DOHH2 (cell line): Measurements from ENCODE around the gene CPT1A.

Experiments
- H3F3A ChIP-seq: fragments of 200-600 bp; sonication (generic), shearing (Covaris generic); 2 replicates; pipeline ENCODE4 v1.6.0; 2016; ENCODE audit warnings: antibody characterized with exemption, mild to moderate bottlenecking; ENCODE audit not compliant: control insufficient read depth, insufficient read depth
- H3K27ac ChIP-seq: fragments of 200-600 bp; sonication (generic); 2 replicates; pipeline ENCODE4 v1.5.1; 2014; ENCODE audit warnings: low read depth, mild to moderate bottlenecking, low read length, moderate library complexity
- H3K27me3 ChIP-seq: fragments of 200-600 bp; sonication (generic); 2 replicates; pipeline ENCODE4 v1.6.1; 2014; ENCODE audit warnings: mild to moderate bottlenecking, low read length, mixed read lengths; ENCODE audit not compliant: control insufficient read depth
- H3K36me3 ChIP-seq: fragments of 200-600 bp; sonication (generic); 2 replicates; pipeline ENCODE4 v1.6.1; 2014; ENCODE audit warnings: mild to moderate bottlenecking, low read length, moderate library complexity, mixed read lengths; ENCODE audit not compliant: control insufficient read depth
- H3K4me1 ChIP-seq: fragments of 200-600 bp; sonication (generic); 2 replicates; pipeline ENCODE4 v1.6.1; 2014; ENCODE audit warnings: mild to moderate bottlenecking, low read length, mixed read lengths; ENCODE audit not compliant: control insufficient read depth
- H3K4me2 ChIP-seq: fragments of 200-600 bp; sonication (generic); 2 replicates; pipeline ENCODE4 v1.6.0; 2014; ENCODE audit warnings: mild to moderate bottlenecking, low read length, moderate library complexity
- H3K4me3 ChIP-seq: fragments of 200-600 bp; sonication (generic); 2 replicates; pipeline ENCODE4 v1.5.1; 2014; ENCODE audit warnings: mild to moderate bottlenecking, low read length, mixed read lengths
- H3K79me2 ChIP-seq: fragments of 200-600 bp; sonication (generic); 2 replicates; pipeline ENCODE4 v1.6.1; 2014; ENCODE audit warnings: mild to moderate bottlenecking, low read length, mixed read lengths; ENCODE audit not compliant: control insufficient read depth
- H3K9me2 ChIP-seq: fragments of 200-600 bp; sonication (generic); replicated peaks from 2 replicates; pipeline ENCODE4 v1.6.1; 2014; ENCODE audit warnings: mild to moderate bottlenecking, low read length, mixed read lengths; ENCODE audit not compliant: control insufficient read depth
- H3K9me3 ChIP-seq: fragments of 200-600 bp; sonication (generic); 2 replicates; pipeline ENCODE4 v1.6.1; 2014; ENCODE audit warnings: antibody characterized with exemption, low read length, mixed read lengths; ENCODE audit not compliant: control insufficient read depth, insufficient read depth
- H4K20me1 ChIP-seq: fragments of 200-600 bp; sonication (generic); 2 replicates; pipeline ENCODE4 v1.6.0; 2014; ENCODE audit warnings: low read depth, mild to moderate bottlenecking, antibody characterized with exemption, low read length, moderate library complexity; ENCODE audit not compliant: control insufficient read depth, insufficient read depth
- CTCF ChIP-seq: fragments of 200-600 bp; sonication (generic); IDR thresholded peaks from one replicate; pipeline ENCODE4 v1.5.1; 2014; ENCODE audit warnings: antibody characterized with exemption, mild to moderate bottlenecking, low read depth, low read length; ENCODE audit not compliant: poor library complexity, severe bottlenecking
- EZH2phosphoT487 ChIP-seq: fragments of 200-600 bp; sonication (generic); IDR thresholded peaks from 2 replicates; pipeline ENCODE4 v1.6.1; 2017; ENCODE audit warnings: borderline replicate concordance, mild to moderate bottlenecking, antibody characterized with exemption, low read length, moderate library complexity, mixed read lengths

The CPT1A gene

GRCh38 chr11:68798221-68798813 is 43.4 kb downstream of the CPT1A start:
- H3K9me3 ChIP-seq = no peaks in the 10 kb centered on the region
- no peaks in the 10 kb centered on the region for H3K79me2 ChIP-seq
- no peaks in the 10 kb centered on the region for H3F3A ChIP-seq
- H3K27ac ChIP-seq = no peak overlapping the region
- no peak overlapping the region for H3K4me2 ChIP-seq
- H3K4me1 ChIP-seq = no peaks in the 10 kb centered on the region
- H3K4me3 ChIP-seq = no peak overlapping the region
- H4K20me1 ChIP-seq = no peaks in the 10 kb centered on the region
- TF ChIP-seq EZH2phosphoT487 = no peak
- peak; percentile 89 for TF ChIP-seq CTCF
- no peaks in the 10 kb centered on the region for H3K9me2 ChIP-seq
- H3K36me3 ChIP-seq = no peaks in the 10 kb centered on the region
- no peaks in the 10 kb centered on the region for H3K27me3 ChIP-seq

- no peaks in the 10 kb centered on the region for H3K36me3 ChIP-seq
- H3K27me3 ChIP-seq = no peaks in the 10 kb centered on the region
- no peak overlapping the region for H3K4me3 ChIP-seq
- H3K79me2 ChIP-seq = no peaks in the 10 kb centered on the region
- no peak overlapping the region for H3K27ac ChIP-seq
- no peak for TF ChIP-seq CTCF
- no peak for TF ChIP-seq EZH2phosphoT487
- no peaks in the 10 kb centered on the region for H3K4me1 ChIP-seq
- H4K20me1 ChIP-seq = no peaks in the 10 kb centered on the region
- H3K9me2 ChIP-seq = no peaks in the 10 kb centered on the region
- no peaks in the 10 kb centered on the region for H3K9me3 ChIP-seq
- H3K4me2 ChIP-seq = no peak overlapping the region
- no peaks in the 10 kb centered on the region for H3F3A ChIP-seq
Observed at GRCh38 chr11:68796801-68797200, 44.9 kb downstream of the CPT1A start.

GRCh38 chr11:68792400-68792966 is 49.2 kb downstream of the CPT1A start:
- TF ChIP-seq CTCF (no peak), EZH2phosphoT487 (no peak)
- no peaks in the 10 kb centered on the region for H3K9me3 ChIP-seq
- H3K27me3 ChIP-seq = no peaks in the 10 kb centered on the region
- no peaks in the 10 kb centered on the region for H3K9me2 ChIP-seq
- no peaks in the 10 kb centered on the region for H3K79me2 ChIP-seq
- no peak overlapping the region for H3K4me3 ChIP-seq
- no peak overlapping the region for H3K4me2 ChIP-seq
- H3K4me1 ChIP-seq = no peaks in the 10 kb centered on the region
- H3K27ac ChIP-seq = no peak overlapping the region
- no peaks in the 10 kb centered on the region for H3F3A ChIP-seq
- H4K20me1 ChIP-seq = no peaks in the 10 kb centered on the region
- no peaks in the 10 kb centered on the region for H3K36me3 ChIP-seq
